GM18505 (cell line): ENCODE results near the gene ANXA11.
"Not testable (repeated sequence)": the region's sequence is repeated elsewhere in the genome, so short reads cannot be mapped to it uniquely, and the experiment has no call there.

Source experiments
- ATAC-seq: cut with Tn5 transposase; IDR thresholded peaks from one replicate; pipeline ENCODE4 v1.9.1; 2021; ENCODE audit not compliant: unreplicated experiment
- POLR2A ChIP-seq: IDR thresholded peaks from 4 replicates; pipeline ENCODE4 v1.6.1; 2011; ENCODE audit warnings: borderline replicate concordance; ENCODE audit not compliant: insufficient read depth, insufficient read length; ENCODE audit errors: extremely low read depth

ANXA11 gene

DNA sequence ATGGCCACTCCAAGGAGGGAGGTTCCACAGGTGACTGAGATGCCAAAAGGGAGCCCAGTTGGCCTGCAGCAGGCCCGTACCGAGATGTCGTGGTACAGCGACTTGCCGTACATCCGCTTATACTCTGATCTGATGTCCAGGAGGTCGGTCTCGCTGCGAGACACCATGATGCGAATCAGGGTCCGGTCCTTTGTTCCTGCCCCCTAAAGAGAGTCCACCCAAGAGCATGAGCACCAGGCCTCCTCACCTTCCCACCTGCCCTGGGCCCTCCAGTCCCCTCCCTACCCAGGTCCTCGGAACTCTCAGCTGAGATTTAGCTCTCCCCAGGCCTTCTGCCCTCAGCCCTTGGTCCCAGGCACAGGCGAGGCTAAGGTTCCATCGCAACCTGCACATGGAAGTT is 47.8 kb downstream of the ANXA11 start:
- ATAC-seq, result no peak

DNA sequence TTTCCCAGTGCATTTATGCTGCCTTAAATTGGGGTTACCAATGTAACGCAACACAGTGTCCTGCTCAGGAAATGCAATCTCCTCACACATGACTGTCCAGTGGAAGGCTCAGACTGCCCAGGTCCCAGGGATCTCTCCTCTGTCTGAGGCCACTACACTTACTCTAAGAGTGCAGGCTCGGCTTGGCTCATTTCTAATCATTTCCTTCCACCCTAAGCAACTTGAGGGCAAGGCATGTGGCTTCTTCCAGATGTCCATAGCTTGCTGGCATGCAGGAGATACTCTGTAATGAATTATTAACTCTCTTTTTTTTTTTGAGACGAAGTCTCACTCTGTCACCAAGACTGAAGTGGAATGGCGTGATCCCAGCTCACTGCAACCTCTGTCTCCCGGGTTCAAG is 49.1 kb downstream of the ANXA11 start:
- no peak for TF ChIP-seq POLR2A
- ATAC-seq, result no peak

More for the DNA sequence above, 47.8 kb downstream of the ANXA11 start:
- no peak for TF ChIP-seq POLR2A

- no peak for TF ChIP-seq POLR2A
- ATAC-seq, result no peak
These were observed 49.6 kb downstream of the ANXA11 start for GRCh38 chr10:80155696-80156215.

DNA sequence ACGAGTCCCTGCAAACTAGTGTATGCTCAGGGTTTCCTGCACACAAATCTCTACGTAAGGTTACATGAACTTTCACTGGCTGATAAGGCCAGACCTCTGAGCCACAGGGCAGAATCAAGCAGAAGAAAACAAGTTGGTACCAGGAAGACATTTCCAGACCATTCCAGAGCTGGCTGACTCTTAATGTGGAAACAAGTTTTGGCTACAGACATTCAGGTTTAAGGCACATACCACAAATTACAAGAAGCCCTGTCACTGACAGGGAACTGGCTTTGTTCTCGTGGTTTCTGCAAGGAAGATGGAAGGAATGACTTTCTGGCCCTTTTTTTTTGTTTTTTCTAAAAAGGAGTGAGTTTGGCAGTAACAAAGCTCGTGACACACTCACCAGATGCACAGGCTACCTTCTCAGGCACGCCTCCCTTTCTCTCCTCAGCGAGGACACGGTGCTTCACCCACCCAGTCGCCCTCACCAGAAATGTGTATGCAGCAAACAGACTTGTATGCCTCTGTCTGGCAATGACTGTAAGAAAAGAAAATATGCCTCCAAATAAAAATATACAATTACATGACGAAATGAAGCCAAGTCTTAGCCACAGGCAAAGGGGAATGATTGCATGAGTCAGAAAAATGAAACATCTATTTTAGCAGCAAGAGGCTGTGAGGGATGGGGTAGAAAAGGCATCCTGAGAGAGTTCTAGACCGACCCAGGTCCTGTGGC is 50.2 kb downstream of the ANXA11 start:
- ATAC-seq, result no peak
- no peak for TF ChIP-seq POLR2A

DNA sequence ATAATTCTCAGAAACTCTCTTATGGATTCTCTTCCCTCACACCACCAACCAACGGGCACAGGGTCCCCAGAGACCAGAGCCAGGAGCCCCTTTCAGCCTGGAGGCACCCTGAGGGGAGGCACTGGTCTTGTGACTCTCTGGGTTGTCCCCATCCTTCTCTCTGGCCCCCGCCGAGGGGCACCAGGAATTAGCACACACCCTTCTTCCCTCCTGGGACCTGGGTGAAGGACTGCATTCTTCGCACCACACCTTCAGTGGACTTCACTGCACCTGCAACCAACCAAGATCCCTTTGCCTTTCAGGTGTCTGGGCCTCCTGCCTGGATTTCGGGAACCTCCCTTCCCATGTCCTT is 50.7 kb downstream of the ANXA11 start:
- no peak for ATAC-seq
- TF ChIP-seq POLR2A, result no peak

DNA sequence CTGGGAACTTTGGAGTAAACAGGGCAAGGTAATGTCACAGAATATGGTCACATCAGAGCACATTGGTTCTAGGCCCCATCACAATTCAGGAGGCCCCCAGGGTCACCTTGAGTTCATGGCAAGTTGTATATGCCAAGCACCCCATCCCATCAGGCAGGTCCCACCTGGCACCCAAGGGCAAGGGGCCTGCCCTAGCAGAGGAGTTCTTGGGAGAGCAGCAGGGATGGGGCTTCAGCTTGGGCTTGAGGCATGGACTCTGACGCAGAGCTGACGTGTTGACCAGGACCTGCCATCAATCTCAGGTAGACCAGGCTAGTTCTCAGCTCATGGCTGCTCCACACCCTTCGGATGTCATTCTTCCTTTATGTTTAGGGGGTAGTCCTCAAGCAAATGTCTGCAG is 51.9 kb downstream of the ANXA11 start:
- ATAC-seq, result no peak
- TF ChIP-seq POLR2A, result no peak

DNA sequence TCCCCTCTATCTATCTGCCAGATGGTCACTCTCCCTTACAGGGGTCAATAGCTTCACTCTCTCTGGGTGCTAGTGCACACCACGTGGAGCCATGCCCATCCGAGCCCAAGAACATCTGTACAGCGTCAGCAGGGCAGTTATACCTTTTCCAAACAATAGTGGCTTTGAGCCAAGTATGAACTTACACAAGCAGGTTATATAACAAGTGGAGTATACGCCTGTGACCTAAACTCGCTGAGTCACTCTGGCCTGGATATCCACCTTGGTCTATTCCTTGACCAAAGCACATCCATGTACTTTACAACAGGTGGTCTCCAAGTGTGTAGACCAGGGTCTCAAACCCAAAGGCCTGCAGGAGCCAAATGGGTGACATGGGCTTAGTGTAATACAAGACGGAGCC is 52.5 kb downstream of the ANXA11 start:
- no peak for TF ChIP-seq POLR2A
- no peak for ATAC-seq

DNA sequence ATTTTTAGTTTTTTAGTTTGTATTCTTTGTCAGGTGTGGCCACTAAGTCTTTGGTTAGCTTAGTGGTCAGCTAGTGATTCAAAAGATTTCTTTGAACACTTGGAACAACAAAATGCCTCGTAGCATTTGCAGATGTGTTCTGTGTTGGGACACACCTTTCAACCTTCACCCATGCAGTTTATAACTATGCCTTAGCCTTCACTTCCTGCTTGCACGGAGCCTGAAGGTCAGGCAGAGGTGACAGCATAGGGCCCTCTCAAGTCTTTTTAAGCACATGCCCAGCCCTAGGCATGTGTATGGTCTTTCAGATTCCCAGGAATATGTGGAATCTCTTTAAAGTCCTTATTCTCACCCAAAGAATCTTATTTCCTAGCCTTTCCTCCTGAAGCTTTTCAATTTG is 55.2 kb downstream of the ANXA11 start:
- TF ChIP-seq POLR2A, result no peak
- ATAC-seq, result no peak

- no peak for TF ChIP-seq POLR2A
- no peak for ATAC-seq
These were observed 56.2 kb downstream of the ANXA11 start for GRCh38 chr10:80149123-80149522.

DNA sequence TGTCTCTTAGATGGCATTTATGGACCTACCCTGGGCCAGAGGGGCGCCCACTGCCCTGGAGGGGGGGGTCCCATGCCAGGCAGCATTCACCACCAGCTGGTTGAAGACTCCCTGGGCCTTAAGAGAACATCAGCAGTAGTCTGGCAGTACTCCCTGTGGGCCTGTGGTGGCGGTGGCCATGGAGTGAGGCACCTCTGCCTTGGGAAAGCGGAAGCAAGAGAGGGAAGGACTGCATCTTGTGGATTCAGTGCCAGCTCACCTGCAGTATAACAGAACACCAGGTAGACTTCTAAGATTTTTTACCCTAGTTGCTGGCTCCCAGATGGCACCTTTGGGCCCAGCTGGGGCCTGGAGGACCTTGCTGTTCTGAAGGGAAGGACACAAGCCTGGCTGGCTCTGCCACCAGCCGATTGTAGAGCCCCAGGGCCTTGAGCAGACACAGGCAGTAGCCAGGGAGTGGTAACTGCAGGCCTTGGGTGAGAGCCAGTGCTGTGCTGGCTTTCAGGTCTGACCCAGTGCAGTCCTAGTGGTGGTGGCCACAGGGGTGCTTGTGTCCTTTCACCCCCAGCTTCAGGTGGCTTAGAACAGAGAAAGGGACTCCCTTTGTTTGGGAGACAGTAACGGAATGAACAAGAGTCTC is 57.1 kb downstream of the ANXA11 start:
- TF ChIP-seq POLR2A, result no peak
- ATAC-seq, result no peak

DNA sequence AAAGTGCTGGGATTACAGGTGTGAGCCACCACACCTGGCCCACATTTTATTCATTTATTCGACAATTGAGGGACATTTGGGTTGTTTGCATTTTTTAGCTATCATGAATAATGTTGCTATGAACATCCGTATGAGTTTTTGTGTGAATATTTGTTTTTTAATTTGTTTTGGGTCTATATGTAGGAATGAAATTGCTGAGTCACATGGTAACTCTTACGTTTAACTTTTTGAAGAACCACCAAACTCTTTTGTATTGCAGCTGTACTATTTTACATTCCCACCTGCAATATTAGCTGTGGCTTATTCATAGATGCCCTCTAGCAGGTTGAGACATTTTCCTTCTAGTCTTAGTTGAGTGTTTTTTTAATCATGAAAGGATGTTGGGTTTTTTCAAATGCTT is 58.4 kb downstream of the ANXA11 start:
- no peak for TF ChIP-seq POLR2A
- no peak for ATAC-seq

- not testable (repeated sequence) for ATAC-seq
These were observed 59.7 kb downstream of the ANXA11 start for GRCh38 chr10:80145406-80146308.

DNA sequence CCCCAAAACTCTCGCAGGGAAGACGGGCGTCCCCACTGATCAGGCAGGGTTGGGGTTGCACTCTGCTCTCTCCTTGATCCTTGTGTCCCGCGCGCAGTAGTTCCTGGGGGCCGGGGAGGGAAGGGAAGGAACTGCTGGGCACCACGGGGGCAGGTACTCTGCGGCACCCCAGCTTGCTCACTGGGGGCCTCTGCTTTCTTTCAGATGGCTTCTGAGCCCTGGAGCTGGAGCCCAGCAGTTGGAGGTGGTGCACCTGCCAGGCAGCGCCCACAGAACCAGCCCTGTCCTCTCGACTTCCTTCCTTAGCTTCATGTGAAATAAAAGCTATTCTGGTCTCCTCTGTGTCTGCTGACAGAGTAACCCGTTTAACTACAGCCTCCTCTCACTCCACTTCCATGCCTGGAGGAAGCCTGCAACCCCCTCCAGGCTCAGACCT is 60.6 kb downstream of the ANXA11 start:
- no peak for TF ChIP-seq POLR2A
- peak; percentile 32 for ATAC-seq
